Vagina (tissue), 2 donors: ENCODE measurements around the gene MKNK1. TPM values are rescaled to one million over a fixed set of nuclear protein-coding genes. Genes with fewer than 3 reads are reported as not detected.

Source experiments
- DNase-seq, 2 donors: peaks; one replicate each; pipeline ENCODE4 v3.0.0-alpha.2; 2017; ENCODE audit errors: extremely low spot score in 2 of 2
- H3K27ac ChIP-seq: fragments of 200-600 bp; sonication (generic); one replicate; pipeline ENCODE4 v1.5.1; 2019
- H3K27me3 ChIP-seq: fragments of 200-600 bp; sonication (generic); one replicate; pipeline ENCODE4 v1.5.1; 2019
- H3K36me3 ChIP-seq, 2 donors: fragments of 200-600 bp; sonication (generic); one replicate each; pipeline ENCODE4 v1.5.1; 2017 to 2019
- H3K4me1 ChIP-seq: fragments of 200-600 bp; sonication (generic); one replicate; pipeline ENCODE4 v1.5.1; 2019
- H3K4me3 ChIP-seq, 2 donors: fragments of 200-600 bp; sonication (generic); 1 replicate in 1 of 2; 2 replicates in 1 of 2; pipeline ENCODE4 v1.5.1; 2016 to 2019
- H3K9me3 ChIP-seq: fragments of 200-600 bp; sonication (generic); one replicate; pipeline ENCODE4 v1.5.1; 2019
- CTCF ChIP-seq, 3 experiments: fragments of 450-650 bp in 2 of 3; fragments of 200-600 bp in 1 of 3; sonication (generic) in 1 of 3; IDR thresholded peaks; one replicate each; pipeline ENCODE4 v1.5.1; 2017 to 2019; ENCODE audit warnings: antibody characterized with exemption in 3 of 3, mild to moderate bottlenecking in 2 of 3, moderate library complexity in 2 of 3
- POLR2A ChIP-seq, 2 donors: fragments of 450-650 bp; IDR thresholded peaks; one replicate each; pipeline ENCODE4 v1.6.1; 2017; ENCODE audit warnings: antibody characterized with exemption in 2 of 2, mild to moderate bottlenecking in 2 of 2, moderate library complexity in 2 of 2
- POLR2AphosphoS5 ChIP-seq, 2 donors: sonication (generic); formaldehyde crosslinking; IDR thresholded peaks; one replicate each; pipeline ENCODE4 v1.9.0; 2017; ENCODE audit warnings: antibody characterized with exemption in 2 of 2, mild to moderate bottlenecking in 2 of 2, low read depth in 1 of 2; ENCODE audit not compliant: insufficient read depth in 1 of 2
- intact Hi-C: fragments of 100-400 bp; cut with DNase I; formaldehyde crosslinking; loops from one replicate; pipeline ENCODE4 v1.15.1; 2023
- total RNA-seq: library from RNA; depleted of rRNA; stranded (reverse); fragments of >200 nt; gene quantifications from one replicate; pipeline ENCODE4 v1.2.3, GENCODE V29; 2016

The MKNK1 gene
- total RNA-seq, 1 donor from 2014 or later, result 55.5 TPM

- Histone ChIP-seq H3K4me3 (no peak overlapping the region), H3K36me3 (peaks cover 3 to 49% of the 10 kb centered on the region in 2 donors), H3K4me1 (peaks cover 8% of the 10 kb centered on the region), H3K27me3 (no peaks in the 10 kb centered on the region), H3K27ac (no peak overlapping the region), H3K9me3 (no peaks in the 10 kb centered on the region)
- TF ChIP-seq CTCF (IDR thresholded peaks at IDR 0.05) (no peak), POLR2AphosphoS5 (IDR thresholded peaks at IDR 0.05; ENCODE audit: insufficient read depth in 1 of 2, low read depth in 1 of 2) (no peak), POLR2A (IDR thresholded peaks at IDR 0.05) (no peak)
- DNase-seq, result no peak
- intact Hi-C loops, result no loop called here
These were observed 11.2 kb downstream of the MKNK1 start for GRCh38 chr1:46592823-46593222.

GRCh38 chr1:46589529-46589928, 14.5 kb downstream of the MKNK1 start:
- no peaks in the 10 kb centered on the region for H3K9me3 ChIP-seq
- intact Hi-C loops, result no loop called here
- H3K36me3 ChIP-seq, result peaks cover 3 to 61% of the 10 kb centered on the region in 2 donors
- TF ChIP-seq CTCF (IDR thresholded peaks at IDR 0.05) (no peak), POLR2A (IDR thresholded peaks at IDR 0.05) (no peak), POLR2AphosphoS5 (IDR thresholded peaks at IDR 0.05; ENCODE audit: insufficient read depth in 1 of 2, low read depth in 1 of 2) (no peak)
- no peaks in the 10 kb centered on the region for H3K27me3 ChIP-seq
- H3K4me1 ChIP-seq, result no peaks in the 10 kb centered on the region
- H3K4me3 ChIP-seq, result no peak overlapping the region
- DNase-seq, result no peak
- no peak overlapping the region for H3K27ac ChIP-seq

GRCh38 chr1:46587069-46587468, 17.0 kb downstream of the MKNK1 start:
- no peak for DNase-seq
- no peak for TF ChIP-seq CTCF (IDR thresholded peaks at IDR 0.05)
- TF ChIP-seq POLR2A (IDR thresholded peaks at IDR 0.05), result no peak
- TF ChIP-seq POLR2AphosphoS5 (IDR thresholded peaks at IDR 0.05; ENCODE audit: insufficient read depth in 1 of 2, low read depth in 1 of 2), result no peak
- Histone ChIP-seq H3K4me1 (no peaks in the 10 kb centered on the region), H3K4me3 (no peak overlapping the region), H3K27me3 (no peaks in the 10 kb centered on the region), H3K27ac (no peak overlapping the region), H3K9me3 (no peaks in the 10 kb centered on the region), H3K36me3 (peaks cover 0 to 67% of the 10 kb centered on the region in 2 donors)
- intact Hi-C loops, result no loop called here

GRCh38 chr1:46585312-46585938, 18.6 kb downstream of the MKNK1 start:
- intact Hi-C loops, result no loop called here
- DNase-seq, result no peak
- peaks cover 0 to 53% of the 10 kb centered on the region in 2 donors for H3K36me3 ChIP-seq
- no peak overlapping the region for H3K27ac ChIP-seq
- TF ChIP-seq POLR2A (IDR thresholded peaks at IDR 0.05) (no peak), POLR2AphosphoS5 (IDR thresholded peaks at IDR 0.05; ENCODE audit: insufficient read depth in 1 of 2, low read depth in 1 of 2) (no peak), CTCF (IDR thresholded peaks at IDR 0.05) (no peak)
- H3K27me3 ChIP-seq, result no peaks in the 10 kb centered on the region
- no peaks in the 10 kb centered on the region for H3K4me1 ChIP-seq
- no peaks in the 10 kb centered on the region for H3K9me3 ChIP-seq
- no peak overlapping the region for H3K4me3 ChIP-seq

GRCh38 chr1:46583494-46583893, 20.6 kb downstream of the MKNK1 start:
- TF ChIP-seq POLR2AphosphoS5 (IDR thresholded peaks at IDR 0.05; ENCODE audit: insufficient read depth in 1 of 2, low read depth in 1 of 2) (no peak), CTCF (IDR thresholded peaks at IDR 0.05) (no peak), POLR2A (IDR thresholded peaks at IDR 0.05) (no peak)
- intact Hi-C loops, result no loop called here

More at GRCh38 chr1:46583494-46583893, 20.6 kb downstream of the MKNK1 start:
- DNase-seq, result no peak
- Histone ChIP-seq H3K9me3 (no peaks in the 10 kb centered on the region), H3K27me3 (no peaks in the 10 kb centered on the region), H3K36me3 (peaks cover 0 to 54% of the 10 kb centered on the region in 2 donors), H3K4me3 (no peak overlapping the region), H3K4me1 (no peaks in the 10 kb centered on the region), H3K27ac (no peak overlapping the region)
